ENCODE results near the gene LSM2. TPM values are rescaled to one million over a fixed set of nuclear protein-coding genes. Genes with fewer than 3 reads are reported as not detected.

LSM2 gene
- total and polyA plus RNA-seq, 9 of the 15 experiments (the other 6 are each of a cell fraction or from before 2014, with no cell fraction given), result 154 to 407 (median 223) TPM

DNA sequence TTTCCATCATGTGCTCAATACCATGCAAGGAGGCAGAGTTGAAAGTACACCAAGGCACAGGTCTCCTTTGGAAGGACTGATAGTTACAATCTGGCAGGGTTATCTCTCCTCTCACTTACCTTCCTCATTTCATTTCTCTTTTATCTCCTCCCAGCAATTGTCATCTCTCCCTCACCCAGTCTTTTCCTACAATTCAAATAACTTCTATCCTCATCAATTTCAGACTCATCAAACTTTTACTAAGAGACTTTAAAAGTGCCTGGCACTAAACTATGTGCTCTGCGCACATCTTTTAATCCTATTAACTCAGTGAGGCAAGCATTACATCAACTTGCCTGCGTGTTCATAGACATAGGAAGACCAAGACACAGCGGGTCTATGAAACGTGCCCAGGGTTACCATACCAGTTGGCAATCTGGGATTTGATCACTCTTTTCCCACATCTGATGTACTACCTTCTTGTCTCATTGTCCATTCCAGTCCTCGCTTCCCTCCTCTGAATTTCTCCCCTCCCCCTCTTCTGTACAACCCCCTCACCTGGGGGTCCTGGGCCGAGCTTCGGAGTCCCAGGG, 12.4 kb downstream of the LSM2 start (continued):
- TF ChIP-seq CEBPG (CRISPR knock-in tag; IDR thresholded peaks at IDR 0.05), result peak; percentile 79
- peak in 1 of 2 experiments; percentile 77; a peak in 2 of 4 replicates for TF ChIP-seq CEBPG (tag; conservative IDR thresholded peaks at IDR 0.05 in 1 of 2, IDR thresholded peaks at IDR 0.05 in 1 of 2)
- no peak for TF ChIP-seq HDAC6 (IDR thresholded peaks at IDR 0.05; ENCODE audit: low read depth, low read length)
- 0 out of 2 replicates have a peak, but pooled peaks have one; percentile 15 for TF ChIP-seq BACH1 (tag; IDR thresholded peaks at IDR 0.05)
- TF ChIP-seq FOXJ2 (tag; IDR thresholded peaks at IDR 0.05), result 0 out of 2 replicates have a peak, but pooled peaks have one; percentile 35
- no peak for TF ChIP-seq KAT8 (IDR thresholded peaks at IDR 0.05; ENCODE audit: low read depth)
- TF ChIP-seq TCF3 (CRISPR knock-in tag; IDR thresholded peaks at IDR 0.05), result peak; percentile 5; the same call in 1 of the 2 replicates
- no peak for TF ChIP-seq IRF1 (CRISPR knock-in tag; IDR thresholded peaks at IDR 0.05; ENCODE audit: borderline replicate concordance)
- peak; percentile 87 for TF ChIP-seq SMARCA4 (IDR thresholded peaks at IDR 0.05)
- TF ChIP-seq CXXC5 (CRISPR knock-in tag; IDR thresholded peaks at IDR 0.05), result 0 out of 2 replicates have a peak, but pooled peaks have one; percentile 26
- peak; percentile 85 for TF ChIP-seq SOX6 (IDR thresholded peaks at IDR 0.05)
- peak; percentile 68 for TF ChIP-seq EP400 (IDR thresholded peaks at IDR 0.05)
- peak; percentile 62; the same call in 1 of the 2 replicates for TF ChIP-seq NR2C1 (IDR thresholded peaks at IDR 0.05)
- 0 out of 2 replicates have a peak, but pooled peaks have one; percentile 31 for TF ChIP-seq NR2C1 (tag; IDR thresholded peaks at IDR 0.05)
- TF ChIP-seq ATF1 (CRISPR knock-in tag; IDR thresholded peaks at IDR 0.05), result no peak
- peak; percentile 54 for TF ChIP-seq ATF1 (tag; IDR thresholded peaks at IDR 0.05)
- TF ChIP-seq JUN (IDR thresholded peaks at IDR 0.05; ENCODE audit: borderline replicate concordance, low read depth, low read length), result no peak
- TF ChIP-seq JUN (CRISPR knock-in tag; IDR thresholded peaks at IDR 0.05; ENCODE audit: borderline replicate concordance), result peak; percentile 82; the same call in 1 of the 2 replicates
- peak; percentile 68 to 73; a peak in 3 of 4 replicates for TF ChIP-seq KDM1A (IDR thresholded peaks at IDR 0.05)
- peak; percentile 69 for TF ChIP-seq HMBOX1 (IDR thresholded peaks at IDR 0.05)
- no peak for TF ChIP-seq PRDM10 (IDR thresholded peaks at IDR 0.05; ENCODE audit: partially characterized antibody)
- TF ChIP-seq FOXP1 (CRISPR knock-in tag; IDR thresholded peaks at IDR 0.05), result peak; percentile 43; the same call in 1 of the 2 replicates
- 0 out of 2 replicates have a peak, but pooled peaks have one; percentile 60 for TF ChIP-seq ZNF165 (CRISPR knock-in tag; IDR thresholded peaks at IDR 0.05; ENCODE audit: borderline replicate concordance)
